A549 (cell line): ENCODE data around the gene SH2B3.

Experiments
- CEBPB ChIP-seq, 2 experiments: fragments of >200 bp in 1 of 2; sonication (Bioruptor Twin) in 1 of 2; formaldehyde crosslinking in 1 of 2; IDR thresholded peaks; 2 replicates each; pipeline ENCODE4 v1.6.1; 2012 to 2016
- EP300 ChIP-seq, 2 experiments: fragments of >200 bp; sonication (Bioruptor Twin); formaldehyde crosslinking; IDR thresholded peaks; 2 replicates in 1 of 2; 3 replicates in 1 of 2; pipeline ENCODE4 v1.6.1; 2016 to 2017
- HEYL ChIP-seq: fragments of 250-450 bp; sonication (Bioruptor Pico); IDR thresholded peaks from 2 replicates; pipeline ENCODE4 v1.8.0; 2021; ENCODE audit warnings: mild to moderate bottlenecking, moderate library complexity
- JUN ChIP-seq, 2 experiments: fragments of >200 bp; sonication (Bioruptor Twin); formaldehyde crosslinking; IDR thresholded peaks; 2 replicates in 1 of 2; 3 replicates in 1 of 2; pipeline ENCODE4 v1.6.1; 2016 to 2017
- POLR2A ChIP-seq: IDR thresholded peaks from 2 replicates; pipeline ENCODE4 v1.6.1; 2012; ENCODE audit warnings: mild to moderate bottlenecking, low read length
- RAD21 ChIP-seq, 2 experiments: fragments of >200 bp in 1 of 2; sonication (Bioruptor Twin) in 1 of 2; formaldehyde crosslinking in 1 of 2; IDR thresholded peaks in 1 of 2; conservative IDR thresholded peaks in 1 of 2; 2 replicates in 1 of 2; 3 replicates in 1 of 2; pipeline ENCODE4 v1.6.1; 2012 to 2018; ENCODE audit warnings: inconsistent platforms in 1 of 2
- RCOR1 ChIP-seq: fragments of 150-350 bp; IDR thresholded peaks from 2 replicates; pipeline ENCODE4 v1.6.1; 2014; ENCODE audit warnings: antibody characterized with exemption, low read length, low read depth
- TF ChIP-seq, protein P1 (sequence below): fragments of 200-600 bp; sonication (generic); IDR thresholded peaks from 2 replicates; pipeline ENCODE4 v1.6.1; 2016; ENCODE audit warnings: antibody characterized with exemption, mild to moderate bottlenecking, moderate library complexity
- TF ChIP-seq, protein P2 (sequence below): fragments of >200 bp; sonication (Bioruptor Twin); formaldehyde crosslinking; IDR thresholded peaks from 3 replicates; pipeline ENCODE4 v1.5.1; 2016
- TF ChIP-seq, protein P3 (sequence below): fragments of 450-650 bp; IDR thresholded peaks from 2 replicates; pipeline ENCODE4 v1.6.1; 2014; ENCODE audit warnings: antibody characterized with exemption

DNA sequence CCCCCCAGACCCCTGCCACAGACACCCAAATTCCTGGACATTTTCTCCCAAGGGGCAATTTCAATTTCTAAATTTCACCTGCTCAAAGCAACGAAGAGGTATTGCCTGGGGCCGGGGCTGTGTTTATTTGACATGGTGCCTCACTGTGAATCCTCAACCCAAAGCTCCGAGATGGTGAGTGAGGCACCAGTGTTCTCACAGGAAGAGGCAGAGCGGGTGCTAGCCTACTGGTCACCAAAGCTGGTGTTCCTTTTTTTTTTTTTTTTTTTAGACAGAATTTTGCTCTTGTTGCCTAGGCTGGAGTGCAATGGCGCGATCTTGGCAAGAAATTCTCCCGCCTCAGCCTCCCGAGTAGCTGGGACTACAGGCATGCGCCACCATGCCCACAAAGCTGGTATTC, 14.8 kb upstream of the SH2B3 start:
- TF ChIP-seq HEYL (CRISPR knock-in tag) (no peak), JUN (IDR thresholded peaks at IDR 0.05) (no peak), CEBPB (IDR thresholded peaks at IDR 0.05) (no peak), POLR2A (no peak), EP300 (IDR thresholded peaks at IDR 0.05) (no peak), RCOR1 (no peak), RAD21 (conservative IDR thresholded peaks at IDR 0.05 in 1 of 2, IDR thresholded peaks at IDR 0.05 in 1 of 2) (no peak)
- TF ChIP-seq, protein P1, sequence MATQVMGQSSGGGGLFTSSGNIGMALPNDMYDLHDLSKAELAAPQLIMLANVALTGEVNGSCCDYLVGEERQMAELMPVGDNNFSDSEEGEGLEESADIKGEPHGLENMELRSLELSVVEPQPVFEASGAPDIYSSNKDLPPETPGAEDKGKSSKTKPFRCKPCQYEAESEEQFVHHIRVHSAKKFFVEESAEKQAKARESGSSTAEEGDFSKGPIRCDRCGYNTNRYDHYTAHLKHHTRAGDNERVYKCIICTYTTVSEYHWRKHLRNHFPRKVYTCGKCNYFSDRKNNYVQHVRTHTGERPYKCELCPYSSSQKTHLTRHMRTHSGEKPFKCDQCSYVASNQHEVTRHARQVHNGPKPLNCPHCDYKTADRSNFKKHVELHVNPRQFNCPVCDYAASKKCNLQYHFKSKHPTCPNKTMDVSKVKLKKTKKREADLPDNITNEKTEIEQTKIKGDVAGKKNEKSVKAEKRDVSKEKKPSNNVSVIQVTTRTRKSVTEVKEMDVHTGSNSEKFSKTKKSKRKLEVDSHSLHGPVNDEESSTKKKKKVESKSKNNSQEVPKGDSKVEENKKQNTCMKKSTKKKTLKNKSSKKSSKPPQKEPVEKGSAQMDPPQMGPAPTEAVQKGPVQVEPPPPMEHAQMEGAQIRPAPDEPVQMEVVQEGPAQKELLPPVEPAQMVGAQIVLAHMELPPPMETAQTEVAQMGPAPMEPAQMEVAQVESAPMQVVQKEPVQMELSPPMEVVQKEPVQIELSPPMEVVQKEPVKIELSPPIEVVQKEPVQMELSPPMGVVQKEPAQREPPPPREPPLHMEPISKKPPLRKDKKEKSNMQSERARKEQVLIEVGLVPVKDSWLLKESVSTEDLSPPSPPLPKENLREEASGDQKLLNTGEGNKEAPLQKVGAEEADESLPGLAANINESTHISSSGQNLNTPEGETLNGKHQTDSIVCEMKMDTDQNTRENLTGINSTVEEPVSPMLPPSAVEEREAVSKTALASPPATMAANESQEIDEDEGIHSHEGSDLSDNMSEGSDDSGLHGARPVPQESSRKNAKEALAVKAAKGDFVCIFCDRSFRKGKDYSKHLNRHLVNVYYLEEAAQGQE = no peak
- TF ChIP-seq, protein P2, sequence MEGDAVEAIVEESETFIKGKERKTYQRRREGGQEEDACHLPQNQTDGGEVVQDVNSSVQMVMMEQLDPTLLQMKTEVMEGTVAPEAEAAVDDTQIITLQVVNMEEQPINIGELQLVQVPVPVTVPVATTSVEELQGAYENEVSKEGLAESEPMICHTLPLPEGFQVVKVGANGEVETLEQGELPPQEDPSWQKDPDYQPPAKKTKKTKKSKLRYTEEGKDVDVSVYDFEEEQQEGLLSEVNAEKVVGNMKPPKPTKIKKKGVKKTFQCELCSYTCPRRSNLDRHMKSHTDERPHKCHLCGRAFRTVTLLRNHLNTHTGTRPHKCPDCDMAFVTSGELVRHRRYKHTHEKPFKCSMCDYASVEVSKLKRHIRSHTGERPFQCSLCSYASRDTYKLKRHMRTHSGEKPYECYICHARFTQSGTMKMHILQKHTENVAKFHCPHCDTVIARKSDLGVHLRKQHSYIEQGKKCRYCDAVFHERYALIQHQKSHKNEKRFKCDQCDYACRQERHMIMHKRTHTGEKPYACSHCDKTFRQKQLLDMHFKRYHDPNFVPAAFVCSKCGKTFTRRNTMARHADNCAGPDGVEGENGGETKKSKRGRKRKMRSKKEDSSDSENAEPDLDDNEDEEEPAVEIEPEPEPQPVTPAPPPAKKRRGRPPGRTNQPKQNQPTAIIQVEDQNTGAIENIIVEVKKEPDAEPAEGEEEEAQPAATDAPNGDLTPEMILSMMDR = no peak
- TF ChIP-seq, protein P3, sequence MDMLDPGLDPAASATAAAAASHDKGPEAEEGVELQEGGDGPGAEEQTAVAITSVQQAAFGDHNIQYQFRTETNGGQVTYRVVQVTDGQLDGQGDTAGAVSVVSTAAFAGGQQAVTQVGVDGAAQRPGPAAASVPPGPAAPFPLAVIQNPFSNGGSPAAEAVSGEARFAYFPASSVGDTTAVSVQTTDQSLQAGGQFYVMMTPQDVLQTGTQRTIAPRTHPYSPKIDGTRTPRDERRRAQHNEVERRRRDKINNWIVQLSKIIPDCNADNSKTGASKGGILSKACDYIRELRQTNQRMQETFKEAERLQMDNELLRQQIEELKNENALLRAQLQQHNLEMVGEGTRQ = no peak
